ENCODE data around the gene LRRC71.

GRCh38 chr1:156963621-156964020 lies 43.2 kb downstream of the LRRC71 start:
- no peak for TF ChIP-seq POLR2A (IDR thresholded peaks at IDR 0.05)
- TF ChIP-seq POLR2AphosphoS5 (IDR thresholded peaks at IDR 0.05): no peak
- no peak for TF ChIP-seq CTCF (IDR thresholded peaks at IDR 0.05)

Measured in breast epithelium (tissue), 3 donors.